ENCODE results near the gene CDCA7. TPM values are rescaled to one million over a fixed set of nuclear protein-coding genes. Genes with fewer than 3 reads are reported as not detected.

CDCA7 gene
- total and polyA plus RNA-seq, 2 donors (not counting 3 experiments of a cell fraction or from before 2014, with no cell fraction given), result 14.9 to 29.7 TPM

GRCh38 chr2:173393636-173394035 is 39.0 kb downstream of the CDCA7 start:
- dilution Hi-C loops (cut with MboI; ENCODE audit: extremely low pct_ligation_motif_present, low sequenced_read_pairs), result no loop called here
- H3K27ac ChIP-seq (ENCODE audit: insufficient read depth, low read depth, low read length), result no peak overlapping the region
- no peaks in the 10 kb centered on the region for H3K9me1 ChIP-seq (replicated peaks; ENCODE audit: control insufficient read depth, extremely low read depth, insufficient read depth, low read length)
- DNase-seq (ENCODE audit: low read depth, low spot score) (no peak), FAIRE-seq (no peak)
- H3K4me1 ChIP-seq (ENCODE audit: control insufficient read depth, extremely low read depth, insufficient read depth, low read length), result no peaks in the 10 kb centered on the region
- H3K36me3 ChIP-seq (ENCODE audit: control insufficient read depth in 2 of 2, extremely low read depth in 1 of 2, insufficient read depth in 2 of 2, low read length in 2 of 2), result no peaks in the 10 kb centered on the region
- no peaks in the 10 kb centered on the region for H3K9me3 ChIP-seq (replicated peaks; ENCODE audit: control insufficient read depth, insufficient read depth, low read length)
- intact Hi-C loops (cut with micrococcal nuclease), result no loop called here
- H3K27me3 ChIP-seq (ENCODE audit: control insufficient read depth in 2 of 2, insufficient read depth in 2 of 2, low read length in 2 of 2), result peaks cover 16 to 18% of the 10 kb centered on the region in 2 experiments
- TF ChIP-seq EZH2 (IDR thresholded peaks at IDR 0.05; ENCODE audit: borderline replicate concordance, low read depth, low read length, severe bottlenecking), result no peak
- no peak for TF ChIP-seq FOS (IDR thresholded peaks at IDR 0.05; ENCODE audit: borderline replicate concordance, insufficient read depth, low read length)
- CTCF ChIA-PET, result interaction anchor here (1.0 kb wide), 1 partner anchor 580 kb away, joined by 3 read pairs; no protein-coding TSS in a partner anchor
- no peaks in the 10 kb centered on the region for H4K20me1 ChIP-seq (replicated peaks; ENCODE audit: control insufficient read depth, extremely low read depth, insufficient read depth, low read length)
- H3K4me3 ChIP-seq (replicated peaks in 1 of 3; ENCODE audit: insufficient read depth in 1 of 3, low read depth in 1 of 3, low read length in 3 of 3), result no peak overlapping the region
- POLR2A ChIA-PET, result no interaction called here
- BruUV-seq (replicated peaks), result no TSS peak
- H3K9ac ChIP-seq (replicated peaks; ENCODE audit: extremely low read depth, insufficient read depth, low read length), result no peak overlapping the region
- H3K4me2 ChIP-seq (ENCODE audit: insufficient read depth, low read length), result no peak overlapping the region
- H3K79me2 ChIP-seq (ENCODE audit: control insufficient read depth, insufficient read depth, low read length), result no peaks in the 10 kb centered on the region
- no peak overlapping the region for H2AFZ ChIP-seq (ENCODE audit: low read depth, low read length)

- intact Hi-C loops (cut with micrococcal nuclease) (no loop called here), dilution Hi-C loops (cut with MboI; ENCODE audit: extremely low pct_ligation_motif_present, low sequenced_read_pairs) (no loop called here)
- Histone ChIP-seq H3K9ac (replicated peaks; ENCODE audit: extremely low read depth, insufficient read depth, low read length) (no peak overlapping the region), H4K20me1 (replicated peaks; ENCODE audit: control insufficient read depth, extremely low read depth, insufficient read depth, low read length) (no peaks in the 10 kb centered on the region), H3K27ac (ENCODE audit: insufficient read depth, low read depth, low read length) (no peak overlapping the region), H3K4me1 (ENCODE audit: control insufficient read depth, extremely low read depth, insufficient read depth, low read length) (no peaks in the 10 kb centered on the region), H3K79me2 (ENCODE audit: control insufficient read depth, insufficient read depth, low read length) (no peaks in the 10 kb centered on the region), H3K4me3 (replicated peaks in 1 of 3; ENCODE audit: insufficient read depth in 1 of 3, low read depth in 1 of 3, low read length in 3 of 3) (no peak overlapping the region), H3K36me3 (ENCODE audit: control insufficient read depth in 2 of 2, extremely low read depth in 1 of 2, insufficient read depth in 2 of 2, low read length in 2 of 2) (no peaks in the 10 kb centered on the region), H2AFZ (ENCODE audit: low read depth, low read length) (no peak overlapping the region), H3K9me1 (replicated peaks; ENCODE audit: control insufficient read depth, extremely low read depth, insufficient read depth, low read length) (no peaks in the 10 kb centered on the region), H3K9me3 (replicated peaks; ENCODE audit: control insufficient read depth, insufficient read depth, low read length) (no peaks in the 10 kb centered on the region), H3K4me2 (ENCODE audit: insufficient read depth, low read length) (no peak overlapping the region), H3K27me3 (ENCODE audit: control insufficient read depth in 2 of 2, insufficient read depth in 2 of 2, low read length in 2 of 2) (peaks cover 20 to 21% of the 10 kb centered on the region in 2 experiments)
- BruUV-seq (replicated peaks), result no TSS peak
- no peak for DNase-seq (ENCODE audit: low read depth, low spot score)
- POLR2A ChIA-PET, result no interaction called here
- no peak for FAIRE-seq
- CTCF ChIA-PET, result interaction anchor here (1.0 to 1.1 kb wide), 2 partner anchors 581 to 947 kb away, joined by 3 to 4 read pairs; no protein-coding TSS in a partner anchor
- no peak for TF ChIP-seq GATA2 (IDR thresholded peaks at IDR 0.05; ENCODE audit: insufficient read depth, insufficient read length, low read depth, low read length)
- TF ChIP-seq CTCF (IDR thresholded peaks at IDR 0.05; ENCODE audit: extremely low read depth in 1 of 2, insufficient read depth in 1 of 2, low read depth in 1 of 2, low read length in 2 of 2), result no peak
- TF ChIP-seq EZH2 (IDR thresholded peaks at IDR 0.05; ENCODE audit: borderline replicate concordance, low read depth, low read length, severe bottlenecking), result no peak
- TF ChIP-seq FOS (IDR thresholded peaks at IDR 0.05; ENCODE audit: borderline replicate concordance, insufficient read depth, low read length), result no peak
- TF ChIP-seq MYC (IDR thresholded peaks at IDR 0.05; ENCODE audit: low read depth, low read length), result no peak
- TF ChIP-seq POLR2AphosphoS5 (IDR thresholded peaks at IDR 0.05; ENCODE audit: insufficient read depth, low read depth, low read length), result no peak
Measured at GRCh38 chr2:173394091-173394974, 39.7 kb downstream of the CDCA7 start.

Data from endothelial cell of umbilical vein (primary cell).